22Rv1 (cell line): ENCODE data around the gene ZNF223.

Experiments
- CTCF ChIP-seq: fragments of 450-650 bp; IDR thresholded peaks from 2 replicates; pipeline ENCODE4 v1.5.1; 2017; ENCODE audit warnings: mild to moderate bottlenecking
- ZFX ChIP-seq: fragments of 450-650 bp; IDR thresholded peaks from 2 replicates; pipeline ENCODE4 v1.6.1; 2017; ENCODE audit warnings: antibody characterized with exemption, borderline replicate concordance

- no peak for TF ChIP-seq CTCF
- no peak for TF ChIP-seq ZFX
These were observed 42.3 kb downstream of the ZNF223 start, which contains the start of gene ZNF224 for GRCh38 chr19:44093931-44094765.
